A673 (cell line): ENCODE data around the gene HNMT. TPM values are rescaled to one million over a fixed set of nuclear protein-coding genes. Genes with fewer than 3 reads are reported as not detected.

ENCODE experiments used
- BruUV-seq: library from RNA; stranded (reverse); fragments of 400-500 nt; replicated peaks from 2 replicates; lab custom pipeline; 2021; lab: Mats Ljungman, UMichigan
- CTCF ChIA-PET: fragments of 300-600 bp; sonication (Branson Sonifier 250); formaldehyde crosslinking; loops from one replicate; lab custom pipeline; 2022; ENCODE audit warnings: antibody characterized with exemption; lab: Charles Lee
- POLR2A ChIA-PET: fragments of 300-600 bp; sonication (Branson Sonifier 250); formaldehyde crosslinking; loops from one replicate; lab custom pipeline; 2022; ENCODE audit warnings: antibody characterized with exemption; ENCODE audit not compliant: low non-redundant PET; lab: Charles Lee
- DNase-seq: peaks from one replicate; pipeline ENCODE4 v3.0.0-alpha.2; 2015; ENCODE audit warnings: low spot score
- H3K27ac ChIP-seq: fragments of 200-600 bp; sonication (generic); 2 replicates; pipeline ENCODE4 v1.5.1; 2016; ENCODE audit warnings: mixed run types, low read depth, mild to moderate bottlenecking, mixed read lengths, antibody characterized with exemption, low read length; ENCODE audit not compliant: poor library complexity, severe bottlenecking
- H3K27me3 ChIP-seq: fragments of 200-600 bp; sonication (generic); replicated peaks from 2 replicates; pipeline ENCODE4 v1.6.1; 2017; ENCODE audit warnings: mixed run types, low read depth, mild to moderate bottlenecking, mixed read lengths, antibody characterized with exemption, low read length; ENCODE audit not compliant: insufficient read depth, poor library complexity
- H3K36me3 ChIP-seq: fragments of 200-600 bp; sonication (generic); 2 replicates; pipeline ENCODE4 v1.6.1; 2016; ENCODE audit warnings: mixed run types, mild to moderate bottlenecking, mixed read lengths, antibody characterized with exemption, low read length; ENCODE audit not compliant: insufficient read depth, poor library complexity, severe bottlenecking
- H3K4me1 ChIP-seq: fragments of 200-600 bp; sonication (generic); 2 replicates; pipeline ENCODE4 v1.6.1; 2017; ENCODE audit warnings: mixed run types, mild to moderate bottlenecking, mixed read lengths, antibody characterized with exemption, low read length; ENCODE audit not compliant: insufficient read depth, poor library complexity, severe bottlenecking
- H3K4me3 ChIP-seq: fragments of 200-600 bp; sonication (generic); 2 replicates; pipeline ENCODE4 v1.5.1; 2016; ENCODE audit warnings: low read depth, mixed run types, mild to moderate bottlenecking, mixed read lengths, low read length; ENCODE audit not compliant: poor library complexity, severe bottlenecking
- H3K9me3 ChIP-seq: fragments of 200-600 bp; sonication (generic); 2 replicates; pipeline ENCODE4 v1.6.1; 2016; ENCODE audit warnings: mixed run types, low read depth, mild to moderate bottlenecking, mixed read lengths, antibody characterized with exemption, low read length; ENCODE audit not compliant: poor library complexity, severe bottlenecking
- EZH2 ChIP-seq: fragments of 200-600 bp; sonication (generic); IDR thresholded peaks from 2 replicates; pipeline ENCODE4 v1.6.1; 2017; ENCODE audit warnings: borderline replicate concordance, low read depth, mild to moderate bottlenecking, mixed read lengths, antibody characterized with exemption, low read length; ENCODE audit not compliant: poor library complexity, severe bottlenecking
- intact Hi-C: fragments of 100-400 bp; cut with micrococcal nuclease; formaldehyde crosslinking; loops from one replicate; pipeline ENCODE4 v1.10.0; 2022; ENCODE audit not compliant: unreplicated experiment
- total RNA-seq: library from RNA; stranded (reverse); gene quantifications from 2 replicates; pipeline ENCODE4 v1.2.3, GENCODE V29; 2021
- TF ChIP-seq, protein P1 (sequence below): fragments of 300-800, 200-600 bp; sonication (generic); conservative IDR thresholded peaks from 2 replicates; pipeline ENCODE4 v1.5.1; 2017; ENCODE audit warnings: low read depth, mild to moderate bottlenecking, antibody characterized with exemption, low read length, moderate library complexity, mixed read lengths

HNMT gene
- total RNA-seq, 1 experiment from 2014 or later: 0.82 TPM

DNA sequence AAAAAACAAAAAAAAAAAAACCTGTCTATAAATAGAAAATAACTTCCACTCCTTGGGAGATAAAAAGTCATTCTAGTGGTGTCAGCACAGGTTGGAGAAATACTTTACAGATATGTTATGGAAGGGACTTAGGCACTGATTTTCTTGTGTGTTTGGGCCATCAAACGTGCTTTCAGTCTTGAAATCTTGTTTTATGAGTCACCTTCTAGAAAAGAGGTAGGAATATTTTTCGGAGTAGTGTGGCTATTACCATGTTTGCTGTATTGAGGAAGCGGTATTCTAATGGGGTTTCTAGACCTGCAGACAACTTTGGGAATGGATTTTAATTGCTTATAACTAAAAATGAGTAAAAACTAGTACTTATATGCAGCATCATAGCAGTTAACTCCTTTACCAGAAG lies 12.0 kb downstream of the HNMT start:
- BruUV-seq: no TSS peak
- CTCF ChIA-PET: no interaction called here
- no peaks in the 10 kb centered on the region for H3K27me3 ChIP-seq
- no peak overlapping the region for H3K4me3 ChIP-seq
- no peak for TF ChIP-seq EZH2
- TF ChIP-seq, protein P1, sequence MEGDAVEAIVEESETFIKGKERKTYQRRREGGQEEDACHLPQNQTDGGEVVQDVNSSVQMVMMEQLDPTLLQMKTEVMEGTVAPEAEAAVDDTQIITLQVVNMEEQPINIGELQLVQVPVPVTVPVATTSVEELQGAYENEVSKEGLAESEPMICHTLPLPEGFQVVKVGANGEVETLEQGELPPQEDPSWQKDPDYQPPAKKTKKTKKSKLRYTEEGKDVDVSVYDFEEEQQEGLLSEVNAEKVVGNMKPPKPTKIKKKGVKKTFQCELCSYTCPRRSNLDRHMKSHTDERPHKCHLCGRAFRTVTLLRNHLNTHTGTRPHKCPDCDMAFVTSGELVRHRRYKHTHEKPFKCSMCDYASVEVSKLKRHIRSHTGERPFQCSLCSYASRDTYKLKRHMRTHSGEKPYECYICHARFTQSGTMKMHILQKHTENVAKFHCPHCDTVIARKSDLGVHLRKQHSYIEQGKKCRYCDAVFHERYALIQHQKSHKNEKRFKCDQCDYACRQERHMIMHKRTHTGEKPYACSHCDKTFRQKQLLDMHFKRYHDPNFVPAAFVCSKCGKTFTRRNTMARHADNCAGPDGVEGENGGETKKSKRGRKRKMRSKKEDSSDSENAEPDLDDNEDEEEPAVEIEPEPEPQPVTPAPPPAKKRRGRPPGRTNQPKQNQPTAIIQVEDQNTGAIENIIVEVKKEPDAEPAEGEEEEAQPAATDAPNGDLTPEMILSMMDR: no peak
- POLR2A ChIA-PET: no interaction called here
- no peak for DNase-seq
- H3K27ac ChIP-seq: no peak overlapping the region
- H3K36me3 ChIP-seq: no peaks in the 10 kb centered on the region
- H3K4me1 ChIP-seq: no peaks in the 10 kb centered on the region
- intact Hi-C loops: no loop called here
- H3K9me3 ChIP-seq: no peaks in the 10 kb centered on the region

DNA sequence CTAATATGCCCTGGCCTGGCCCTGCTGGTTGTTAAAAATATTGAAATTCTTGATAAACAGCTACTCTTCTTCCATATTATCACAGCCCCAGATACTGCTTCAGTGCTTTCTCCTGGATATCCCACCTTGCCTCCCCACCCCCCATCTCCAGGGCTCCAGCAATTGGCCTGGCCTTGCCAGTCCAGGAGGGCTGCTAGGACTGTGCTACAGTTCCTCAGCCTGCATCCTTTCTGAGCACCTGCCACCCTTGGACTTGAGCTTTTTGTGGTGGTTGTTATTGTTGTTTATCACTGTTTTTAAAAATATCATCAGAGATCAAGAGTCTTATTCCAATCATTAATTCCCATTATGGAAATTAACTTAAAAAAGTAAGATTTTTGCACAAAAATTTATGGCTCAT lies 13.5 kb downstream of the HNMT start:
- intact Hi-C loops: no loop called here
- Histone ChIP-seq H3K9me3 (no peaks in the 10 kb centered on the region), H3K4me3 (no peak overlapping the region), H3K27me3 (no peaks in the 10 kb centered on the region), H3K36me3 (no peaks in the 10 kb centered on the region), H3K4me1 (no peaks in the 10 kb centered on the region), H3K27ac (no peak overlapping the region)
- BruUV-seq: no TSS peak
- no peak for DNase-seq
- ChIA-PET CTCF (no interaction called here), POLR2A (no interaction called here)
- no peak for TF ChIP-seq EZH2
- TF ChIP-seq, protein P1: no peak

DNA sequence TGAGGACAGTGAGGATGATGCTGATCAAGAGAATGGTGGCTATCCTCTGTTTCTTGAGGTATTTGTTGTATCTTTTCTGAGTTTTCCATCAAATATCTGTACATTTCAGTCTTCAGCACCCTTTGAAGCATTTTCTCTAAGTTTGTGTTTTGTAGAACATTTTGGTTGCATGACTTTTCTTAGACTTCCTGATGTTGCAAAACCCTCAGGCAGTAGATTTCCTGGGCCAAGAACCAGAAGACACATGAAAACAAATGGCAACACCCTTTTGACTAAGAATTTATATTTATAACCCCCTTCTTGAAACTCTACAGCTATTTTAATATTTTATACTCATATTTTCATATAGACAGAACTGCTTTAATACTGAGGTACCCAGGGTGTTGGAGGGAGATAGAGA lies 16.2 kb downstream of the HNMT start:
- no peaks in the 10 kb centered on the region for H3K9me3 ChIP-seq
- ChIA-PET CTCF (no interaction called here), POLR2A (no interaction called here)
- no TSS peak for BruUV-seq
- no peak overlapping the region for H3K27ac ChIP-seq
- no peak for TF ChIP-seq EZH2
- TF ChIP-seq, protein P1: no peak
- intact Hi-C loops: no loop called here
- H3K4me3 ChIP-seq: no peak overlapping the region
- H3K4me1 ChIP-seq: no peaks in the 10 kb centered on the region
- no peaks in the 10 kb centered on the region for H3K36me3 ChIP-seq
- H3K27me3 ChIP-seq: no peaks in the 10 kb centered on the region
- no peak for DNase-seq
